HepG2 (cell line): ENCODE data around the gene ART4. TPM values are rescaled to one million over a fixed set of nuclear protein-coding genes. Genes with fewer than 3 reads are reported as not detected.
A peak's percentile ranks its signal among the peaks of the same experiment; 100 is the strongest.

Source experiments
- ATAC-seq: fragments of 200-7000 bp; cut with Tn5 transposase; 3 replicates; pipeline ENCODE4 v1.9.1; 2020; ENCODE audit warnings: mild to moderate bottlenecking, moderate library complexity
- BruUV-seq: library from RNA; stranded (reverse); fragments of 400-500 nt; replicated peaks from 2 replicates; lab custom pipeline; 2021; lab: Mats Ljungman, UMichigan
- CTCF ChIA-PET: fragments of 300-600 bp; formaldehyde crosslinking; extraction: SDS; loops from one replicate; lab custom pipeline; 2021; ENCODE audit warnings: low total read pairs, inconsistent platforms, low intra/inter-chr PET ratio; lab: Yijun Ruan, JAX
- POLR2A ChIA-PET: fragments of 350-600 bp; sonication (Branson Sonifier 250); formaldehyde crosslinking; loops from one replicate; lab custom pipeline; 2020; ENCODE audit warnings: antibody characterized with exemption, inconsistent platforms; lab: Yijun Ruan, JAX
- DNase-seq: peaks from one replicate; pipeline ENCODE4 v3.0.0-alpha.2; 2015; ENCODE audit warnings: low spot score
- FAIRE-seq: peaks from 3 replicates; lab custom pipeline; 2011; peaks lifted over from hg19 to GRCh38; lab: Jason Lieb, UNC
- H2AFZ ChIP-seq: one replicate; pipeline ENCODE4 v1.6.1; 2011; ENCODE audit warnings: low read length, inconsistent platforms
- H3K27ac ChIP-seq: fragments of 300-600 bp; 3 replicates; pipeline ENCODE4 v1.8.0; 2011; ENCODE audit warnings: mixed run types, mild to moderate bottlenecking, mixed read lengths, low read length, inconsistent platforms; ENCODE audit not compliant: insufficient read depth; ENCODE audit errors: extremely low read length
- H3K27me3 ChIP-seq, 2 experiments: fragments of 200-600 bp in 1 of 2; 2 replicates in 1 of 2; 3 replicates in 1 of 2; pipeline versions ENCODE4 v1.6.0 to v1.8.0; 2011; ENCODE audit warnings: low read length in 2 of 2, mild to moderate bottlenecking in 2 of 2, moderate library complexity in 2 of 2, inconsistent platforms in 1 of 2; ENCODE audit not compliant: insufficient read depth in 2 of 2, control insufficient read depth in 1 of 2
- H3K36me3 ChIP-seq, 2 experiments: fragments of 200-600 bp in 1 of 2; replicated peaks in 1 of 2; 2 replicates in 1 of 2; 3 replicates in 1 of 2; pipeline versions ENCODE4 v1.5.1 to v1.8.0; 2011; ENCODE audit warnings: low read length in 2 of 2, inconsistent platforms in 1 of 2; ENCODE audit not compliant: insufficient read depth in 2 of 2, control insufficient read depth in 1 of 2
- H3K4me1 ChIP-seq: 2 replicates; pipeline ENCODE4 v1.5.1; 2012; ENCODE audit warnings: low read length, inconsistent platforms; ENCODE audit not compliant: insufficient read depth
- H3K4me2 ChIP-seq: 2 replicates; pipeline ENCODE4 v1.6.0; 2011; ENCODE audit warnings: low read depth, low read length, inconsistent platforms
- H3K4me3 ChIP-seq, 3 experiments: fragments of 200-600 bp in 1 of 3; sonication (generic), shearing (Covaris generic) in 1 of 3; replicated peaks in 1 of 3; 2 replicates each; pipeline ENCODE4 v1.5.1; 2011 to 2016; ENCODE audit warnings: low read length in 3 of 3, inconsistent platforms in 2 of 3, low read depth in 2 of 3, mild to moderate bottlenecking in 2 of 3, control low read depth in 1 of 3, mixed read lengths in 1 of 3; ENCODE audit not compliant: insufficient read depth in 1 of 3
- H3K79me2 ChIP-seq: one replicate; pipeline ENCODE4 v1.6.1; 2011; ENCODE audit warnings: low read length, inconsistent platforms; ENCODE audit not compliant: insufficient read depth
- H3K9ac ChIP-seq: 2 replicates; pipeline ENCODE4 v1.6.0; 2011; ENCODE audit warnings: mild to moderate bottlenecking, low read depth, low read length, inconsistent platforms; ENCODE audit not compliant: insufficient read depth
- H3K9me3 ChIP-seq: 2 replicates; pipeline ENCODE4 v1.5.1; 2012; ENCODE audit warnings: mild to moderate bottlenecking, low read length
- H4K20me1 ChIP-seq: 2 replicates; pipeline ENCODE4 v1.6.0; 2011; ENCODE audit warnings: inconsistent platforms, mild to moderate bottlenecking, low read length, moderate library complexity; ENCODE audit not compliant: insufficient read depth
- BRF2 ChIP-seq: sonication (generic); formaldehyde crosslinking; IDR thresholded peaks from 2 replicates; pipeline ENCODE4 v1.8.1; 2022; ENCODE audit warnings: mild to moderate bottlenecking, missing genetic modification reagents
- CREM ChIP-seq, 2 experiments: sonication (generic) in 1 of 2; formaldehyde crosslinking in 1 of 2; IDR thresholded peaks; 2 replicates each; pipeline versions ENCODE4 v1.4.0 to v1.6.1; 2016 to 2020; ENCODE audit warnings: antibody characterized with exemption in 1 of 2, mild to moderate bottlenecking in 1 of 2, missing genetic modification reagents in 1 of 2
- DRAP1 ChIP-seq: IDR thresholded peaks from 2 replicates; pipeline ENCODE4 v1.6.1; 2016; ENCODE audit warnings: missing genetic modification reagents, missing compliant biosample characterization
- HOXD1 ChIP-seq: sonication (generic); formaldehyde crosslinking; IDR thresholded peaks from 2 replicates; pipeline ENCODE4 v1.5.0; 2020; ENCODE audit warnings: missing genetic modification reagents
- MAF1 ChIP-seq: sonication (generic); formaldehyde crosslinking; IDR thresholded peaks from 2 replicates; pipeline ENCODE4 v1.5.0; 2020; ENCODE audit warnings: missing genetic modification reagents, borderline replicate concordance
- MAFG ChIP-seq: sonication (generic); formaldehyde crosslinking; IDR thresholded peaks from 2 replicates; pipeline ENCODE4 v1.5.1; 2020; ENCODE audit warnings: mild to moderate bottlenecking, missing genetic modification reagents
- REXO4 ChIP-seq: sonication (generic); formaldehyde crosslinking; IDR thresholded peaks from 2 replicates; pipeline ENCODE4 v1.8.0; 2022; ENCODE audit warnings: missing genetic modification reagents, mild to moderate bottlenecking, borderline replicate concordance
- RNF219 ChIP-seq: sonication (generic); formaldehyde crosslinking; IDR thresholded peaks from 2 replicates; pipeline ENCODE4 v1.5.0; 2020; ENCODE audit warnings: mild to moderate bottlenecking, missing genetic modification reagents
- TAF1 ChIP-seq: sonication (generic); formaldehyde crosslinking; IDR thresholded peaks from 2 replicates; pipeline ENCODE4 v1.4.0; 2020; ENCODE audit warnings: missing genetic modification reagents
- ZNF30 ChIP-seq: sonication (generic); formaldehyde crosslinking; IDR thresholded peaks from 2 replicates; pipeline ENCODE4 v1.5.0; 2020; ENCODE audit warnings: mild to moderate bottlenecking, missing genetic modification reagents
- ZNF530 ChIP-seq: sonication (generic); formaldehyde crosslinking; IDR thresholded peaks from 2 replicates; pipeline ENCODE4 v1.5.0; 2020; ENCODE audit warnings: low read depth, mild to moderate bottlenecking, missing genetic modification reagents
- ZNF674 ChIP-seq: sonication (generic); formaldehyde crosslinking; IDR thresholded peaks from 2 replicates; pipeline ENCODE4 v1.5.0; 2020; ENCODE audit warnings: low read depth, mild to moderate bottlenecking, missing genetic modification reagents
- ZNF784 ChIP-seq: sonication (generic); formaldehyde crosslinking; IDR thresholded peaks from 2 replicates; pipeline ENCODE4 v1.5.1; 2020; ENCODE audit warnings: missing genetic modification reagents, mild to moderate bottlenecking, borderline replicate concordance
- ZNF83 ChIP-seq: sonication (generic); formaldehyde crosslinking; IDR thresholded peaks from 2 replicates; pipeline ENCODE4 v1.4.0; 2020; ENCODE audit warnings: missing genetic modification reagents, mild to moderate bottlenecking, borderline replicate concordance
- WGBS: methylation state at CpG from one replicate; pipeline ENCODE4 v1.1.6; 2017; ENCODE audit warnings: low lambda C conversion rate; 5-methylcytosine and 5-hydroxymethylcytosine counted together
- in situ Hi-C: cut with HindIII; loops from 2 replicates; pipeline ENCODE4 v1.10.0; 2017; ENCODE audit warnings: low pct_unique_long_range_greater_than_20kb; ENCODE audit not compliant: extremely low pct_ligation_motif_present
- intact Hi-C: fragments of 100-400 bp; cut with micrococcal nuclease; formaldehyde crosslinking; loops from one replicate; pipeline ENCODE4 v1.10.0; 2022; ENCODE audit not compliant: unreplicated experiment
- polyA plus RNA-seq, 8 experiments: library from polyadenylated mRNA; depleted of rRNA in 3 of 8; stranded (reverse) in 7 of 8; unstranded in 1 of 8; fragments of >200 nt; fragmentation: Illumina TruSeq in 4 of 8; extraction: Trizol in 4 of 8; gene quantifications; 2 replicates each; pipeline versions ENCODE4 v1.2.1 to v1.2.3, GENCODE V29; 2011 to 2016; ENCODE audit warnings: low read depth in 4 of 8, missing spikeins in 1 of 8, mixed read lengths in 1 of 8; ENCODE audit not compliant: insufficient read depth in 1 of 8
- total RNA-seq, 5 experiments: library from RNA; depleted of rRNA; stranded (reverse); fragments of >200 nt; fragmentation: Illumina TruSeq; extraction: Trizol; gene quantifications; 2 replicates each; pipeline ENCODE4 v1.2.3, GENCODE V29; 2016; ENCODE audit warnings: low read depth in 1 of 5
- TF ChIP-seq, protein P1 (sequence below): sonication (generic); formaldehyde crosslinking; IDR thresholded peaks from 2 replicates; pipeline ENCODE4 v1.4.0; 2020; ENCODE audit warnings: missing genetic modification reagents, mild to moderate bottlenecking, borderline replicate concordance
- TF ChIP-seq, protein P2 (sequence below): sonication (generic); formaldehyde crosslinking; IDR thresholded peaks from 2 replicates; pipeline ENCODE4 v1.5.0; 2020; ENCODE audit warnings: missing genetic modification reagents

ART4 gene
- total and polyA plus RNA-seq, 2 of the 13 experiments (the other 11 are each of a cell fraction or from before 2014, with no cell fraction given), result 17.6 to 20.3 TPM

GRCh38 chr12:14802247-14802646, 41.1 kb downstream of the ART4 start:
- intact Hi-C loops, result loop anchor here (2.0 kb wide), 1 partner anchor 41 kb away; the partner anchor contains the start of gene ART4
- no peak for FAIRE-seq

More at GRCh38 chr12:14802247-14802646, 41.1 kb downstream of the ART4 start:
- Histone ChIP-seq H2AFZ (no peak overlapping the region), H3K4me1 (peaks cover 33% of the 10 kb centered on the region), H3K9me3 (no peaks in the 10 kb centered on the region), H3K27ac (peak overlapping the region; percentile 83), H3K9ac (peak overlapping the region; percentile 96), H3K79me2 (peaks cover 54% of the 10 kb centered on the region), H3K4me2 (peak overlapping the region; percentile 85), H3K4me3 (peak overlapping the region; percentile 92 to 97 (median 96); a peak in 5 of 6 replicates), H4K20me1 (no peaks in the 10 kb centered on the region; the same call in 1 of the 2 replicates), H3K36me3 (peaks cover 7 to 28% of the 10 kb centered on the region in 2 experiments), H3K27me3 (no peaks in the 10 kb centered on the region; a peak in 1 of 5 replicates)
- ChIA-PET POLR2A (interaction anchor here (1.7 to 3.0 kb wide), 2 partner anchors 32 to 35 kb away, joined by 8 to 71 read pairs; a partner anchor contains a TSS), CTCF (no interaction called here)
- TF ChIP-seq ZNF674 (CRISPR knock-in tag), result no peak
- TF ChIP-seq CREM (IDR thresholded peaks at IDR 0.05), result no peak
- TF ChIP-seq CREM (CRISPR knock-in tag; IDR thresholded peaks at IDR 0.05), result no peak
- TF ChIP-seq, protein P1, sequence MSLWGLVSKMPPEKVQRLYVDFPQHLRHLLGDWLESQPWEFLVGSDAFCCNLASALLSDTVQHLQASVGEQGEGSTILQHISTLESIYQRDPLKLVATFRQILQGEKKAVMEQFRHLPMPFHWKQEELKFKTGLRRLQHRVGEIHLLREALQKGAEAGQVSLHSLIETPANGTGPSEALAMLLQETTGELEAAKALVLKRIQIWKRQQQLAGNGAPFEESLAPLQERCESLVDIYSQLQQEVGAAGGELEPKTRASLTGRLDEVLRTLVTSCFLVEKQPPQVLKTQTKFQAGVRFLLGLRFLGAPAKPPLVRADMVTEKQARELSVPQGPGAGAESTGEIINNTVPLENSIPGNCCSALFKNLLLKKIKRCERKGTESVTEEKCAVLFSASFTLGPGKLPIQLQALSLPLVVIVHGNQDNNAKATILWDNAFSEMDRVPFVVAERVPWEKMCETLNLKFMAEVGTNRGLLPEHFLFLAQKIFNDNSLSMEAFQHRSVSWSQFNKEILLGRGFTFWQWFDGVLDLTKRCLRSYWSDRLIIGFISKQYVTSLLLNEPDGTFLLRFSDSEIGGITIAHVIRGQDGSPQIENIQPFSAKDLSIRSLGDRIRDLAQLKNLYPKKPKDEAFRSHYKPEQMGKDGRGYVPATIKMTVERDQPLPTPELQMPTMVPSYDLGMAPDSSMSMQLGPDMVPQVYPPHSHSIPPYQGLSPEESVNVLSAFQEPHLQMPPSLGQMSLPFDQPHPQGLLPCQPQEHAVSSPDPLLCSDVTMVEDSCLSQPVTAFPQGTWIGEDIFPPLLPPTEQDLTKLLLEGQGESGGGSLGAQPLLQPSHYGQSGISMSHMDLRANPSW (CRISPR knock-in tag), result no peak
- no peak for TF ChIP-seq TAF1
- no peak for TF ChIP-seq HOXD1 (CRISPR knock-in tag)
- TF ChIP-seq MAF1 (CRISPR knock-in tag), result no peak
- no peak for TF ChIP-seq RNF219 (CRISPR knock-in tag)
- TF ChIP-seq BRF2 (CRISPR knock-in tag), result no peak
- TF ChIP-seq ZNF784 (CRISPR knock-in tag), result no peak
- TF ChIP-seq ZNF530 (CRISPR knock-in tag), result no peak
- TF ChIP-seq, protein P2, sequence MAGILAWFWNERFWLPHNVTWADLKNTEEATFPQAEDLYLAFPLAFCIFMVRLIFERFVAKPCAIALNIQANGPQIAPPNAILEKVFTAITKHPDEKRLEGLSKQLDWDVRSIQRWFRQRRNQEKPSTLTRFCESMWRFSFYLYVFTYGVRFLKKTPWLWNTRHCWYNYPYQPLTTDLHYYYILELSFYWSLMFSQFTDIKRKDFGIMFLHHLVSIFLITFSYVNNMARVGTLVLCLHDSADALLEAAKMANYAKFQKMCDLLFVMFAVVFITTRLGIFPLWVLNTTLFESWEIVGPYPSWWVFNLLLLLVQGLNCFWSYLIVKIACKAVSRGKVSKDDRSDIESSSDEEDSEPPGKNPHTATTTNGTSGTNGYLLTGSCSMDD (CRISPR knock-in tag), result no peak
- no peak for TF ChIP-seq ZNF83 (CRISPR knock-in tag)
- TF ChIP-seq ZNF30, result no peak
- TF ChIP-seq DRAP1, result no peak
- no peak for TF ChIP-seq MAFG (CRISPR knock-in tag)
- TF ChIP-seq REXO4 (CRISPR knock-in tag), result no peak
- BruUV-seq, result no TSS peak
- WGBS, result 57% methylated on average over 4 of the region's 4 CpGs
- no peak for ATAC-seq
- in situ Hi-C loops, result no loop called here
- DNase-seq, result no peak
